Naive B cell (primary cell): ENCODE data around the gene LRP4. TPM values are rescaled to one million over a fixed set of nuclear protein-coding genes. Genes with fewer than 3 reads are reported as not detected.

Experiments
- ATAC-seq, 2 donors: fragments of 150-1000 bp; cut with Tn5 transposase; 2 replicates each; pipeline ENCODE4 v1.10.0; 2021; ENCODE audit warnings: low read depth in 2 of 2, mild to moderate bottlenecking in 2 of 2, moderate library complexity in 2 of 2
- DNase-seq: peaks from one replicate; pipeline ENCODE4 v3.0.0; 2022
- H3K27ac Mint-ChIP-seq, 6 donors: one replicate each; pipeline ENCODE4 v1.8.0; 2020 to 2022; ENCODE audit warnings: mild to moderate bottlenecking in 6 of 6, mixed read lengths in 6 of 6, moderate library complexity in 5 of 6, inconsistent platforms in 2 of 6
- H3K27me3 Mint-ChIP-seq, 3 donors: one replicate each; pipeline ENCODE4 v1.8.0; 2021 to 2022; ENCODE audit warnings: mixed read lengths in 3 of 3, mild to moderate bottlenecking in 1 of 3
- H3K36me3 Mint-ChIP-seq, 2 donors: one replicate each; pipeline ENCODE4 v1.8.0; 2020 to 2022; ENCODE audit warnings: mixed read lengths in 2 of 2, inconsistent platforms in 1 of 2, mild to moderate bottlenecking in 1 of 2
- H3K4me1 Mint-ChIP-seq, 3 donors: one replicate each; pipeline ENCODE4 v1.8.0; 2020 to 2022; ENCODE audit warnings: mixed read lengths in 3 of 3, inconsistent platforms in 1 of 3, mild to moderate bottlenecking in 1 of 3, moderate library complexity in 1 of 3
- H3K4me3 Mint-ChIP-seq, 8 donors: one replicate each; pipeline ENCODE4 v1.8.0; 2020 to 2022; ENCODE audit warnings: mild to moderate bottlenecking in 8 of 8, mixed read lengths in 8 of 8, moderate library complexity in 8 of 8, inconsistent platforms in 2 of 8
- H3K9me3 Mint-ChIP-seq, 7 donors: one replicate each; pipeline ENCODE4 v1.8.0; 2020 to 2022; ENCODE audit warnings: mixed read lengths in 7 of 7, mild to moderate bottlenecking in 5 of 7, inconsistent platforms in 2 of 7, moderate library complexity in 1 of 7
- polyA plus RNA-seq, 6 donors: library from polyadenylated mRNA; unstranded; fragments of 300-500 nt; fragmentation: Illumina TruSeq; gene quantifications; one replicate each; pipeline ENCODE4 v1.2.3, GENCODE V29; 2021; ENCODE audit warnings: low read depth in 6 of 6

LRP4 gene
- polyA plus RNA-seq, 6 donors from 2014 or later, result not detected

GRCh38 chr11:46914910-46915309 lies 3.4 kb downstream of the LRP4 start:
- peak overlapping the region in 2 of 8 donors; percentile 3 to 29 for H3K4me3 Mint-ChIP-seq
- H3K27me3 Mint-ChIP-seq, result peaks cover 54 to 82% (median 62%) of the 10 kb centered on the region in 3 donors
- H3K9me3 Mint-ChIP-seq, result no peaks in the 10 kb centered on the region
- no peak for ATAC-seq
- H3K36me3 Mint-ChIP-seq, result peaks cover 0 to 11% of the 10 kb centered on the region in 2 donors
- DNase-seq, result no peak
- peaks cover 22 to 29% (median 26%) of the 10 kb centered on the region in 3 donors for H3K4me1 Mint-ChIP-seq
- H3K27ac Mint-ChIP-seq, result no peak overlapping the region

GRCh38 chr11:46914363-46914762 lies 4.0 kb downstream of the LRP4 start:
- H3K36me3 Mint-ChIP-seq, result peaks cover 0 to 7% of the 10 kb centered on the region in 2 donors
- no peak overlapping the region for H3K27ac Mint-ChIP-seq
- no peak overlapping the region for H3K4me3 Mint-ChIP-seq
- H3K9me3 Mint-ChIP-seq, result no peaks in the 10 kb centered on the region
- ATAC-seq (no peak), DNase-seq (no peak)
- H3K4me1 Mint-ChIP-seq, result peaks cover 17 to 24% (median 21%) of the 10 kb centered on the region in 3 donors
- peaks cover 51 to 81% (median 57%) of the 10 kb centered on the region in 3 donors for H3K27me3 Mint-ChIP-seq

- peaks cover 9 to 16% (median 12%) of the 10 kb centered on the region in 3 donors for H3K4me1 Mint-ChIP-seq
- no peaks in the 10 kb centered on the region for H3K36me3 Mint-ChIP-seq
- DNase-seq (no peak), ATAC-seq (no peak)
- no peaks in the 10 kb centered on the region for H3K9me3 Mint-ChIP-seq
- H3K4me3 Mint-ChIP-seq, result no peak overlapping the region
- H3K27me3 Mint-ChIP-seq, result peaks cover 45 to 78% (median 55%) of the 10 kb centered on the region in 3 donors
- no peak overlapping the region for H3K27ac Mint-ChIP-seq
Observed at GRCh38 chr11:46913484-46913883, 4.9 kb downstream of the LRP4 start.

- Mint-ChIP-seq H3K27ac (peak overlapping the region in 1 of 6 donors; percentile 44), H3K36me3 (no peaks in the 10 kb centered on the region), H3K4me3 (no peak overlapping the region), H3K9me3 (no peaks in the 10 kb centered on the region), H3K27me3 (peaks cover 45 to 75% (median 55%) of the 10 kb centered on the region in 3 donors), H3K4me1 (peaks cover 9 to 13% (median 12%) of the 10 kb centered on the region in 3 donors)
- ATAC-seq (no peak), DNase-seq (no peak)
Observed at GRCh38 chr11:46912526-46913150, 5.7 kb downstream of the LRP4 start.

- no peak overlapping the region for H3K27ac Mint-ChIP-seq
- ATAC-seq (no peak), DNase-seq (no peak)
- H3K9me3 Mint-ChIP-seq, result no peaks in the 10 kb centered on the region
- H3K27me3 Mint-ChIP-seq, result peaks cover 16 to 26% (median 18%) of the 10 kb centered on the region in 3 donors
- no peaks in the 10 kb centered on the region for H3K4me1 Mint-ChIP-seq
- no peak overlapping the region for H3K4me3 Mint-ChIP-seq
- no peaks in the 10 kb centered on the region for H3K36me3 Mint-ChIP-seq
Observed at GRCh38 chr11:46907606-46908005, 10.7 kb downstream of the LRP4 start.

GRCh38 chr11:46906609-46907041 lies 11.7 kb downstream of the LRP4 start:
- peaks cover 14 to 18% (median 18%) of the 10 kb centered on the region in 3 donors for H3K27me3 Mint-ChIP-seq
- ATAC-seq (no peak), DNase-seq (no peak)
- H3K27ac Mint-ChIP-seq, result no peak overlapping the region
- no peaks in the 10 kb centered on the region for H3K36me3 Mint-ChIP-seq
- H3K4me1 Mint-ChIP-seq, result no peaks in the 10 kb centered on the region
- no peaks in the 10 kb centered on the region for H3K9me3 Mint-ChIP-seq
- H3K4me3 Mint-ChIP-seq, result no peak overlapping the region

- H3K9me3 Mint-ChIP-seq, result no peaks in the 10 kb centered on the region
- DNase-seq (no peak), ATAC-seq (no peak)
- no peaks in the 10 kb centered on the region for H3K4me1 Mint-ChIP-seq
- peaks cover 13 to 18% (median 14%) of the 10 kb centered on the region in 3 donors for H3K27me3 Mint-ChIP-seq
- H3K27ac Mint-ChIP-seq, result no peak overlapping the region
- H3K36me3 Mint-ChIP-seq, result no peaks in the 10 kb centered on the region
- no peak overlapping the region for H3K4me3 Mint-ChIP-seq
Observed at GRCh38 chr11:46905806-46906205, 12.5 kb downstream of the LRP4 start.

GRCh38 chr11:46903846-46904245 lies 14.5 kb downstream of the LRP4 start:
- no peak overlapping the region for H3K4me3 Mint-ChIP-seq
- ATAC-seq (no peak), DNase-seq (no peak)
- peaks cover 2 to 14% (median 10%) of the 10 kb centered on the region in 3 donors for H3K27me3 Mint-ChIP-seq
- H3K4me1 Mint-ChIP-seq, result no peaks in the 10 kb centered on the region
- H3K36me3 Mint-ChIP-seq, result no peaks in the 10 kb centered on the region
- H3K27ac Mint-ChIP-seq, result peak overlapping the region in 1 of 6 donors; percentile 51
- no peaks in the 10 kb centered on the region for H3K9me3 Mint-ChIP-seq

- ATAC-seq (no peak), DNase-seq (no peak)
- Mint-ChIP-seq H3K4me1 (no peaks in the 10 kb centered on the region), H3K9me3 (peaks cover 0 to 3% (median 0%) of the 10 kb centered on the region in 7 donors), H3K27me3 (peaks cover 0 to 14% (median 8%) of the 10 kb centered on the region in 3 donors), H3K27ac (no peak overlapping the region), H3K4me3 (no peak overlapping the region), H3K36me3 (no peaks in the 10 kb centered on the region)
Observed at GRCh38 chr11:46902694-46903093, 15.7 kb downstream of the LRP4 start.

- peaks cover 0 to 9% (median 8%) of the 10 kb centered on the region in 3 donors for H3K27me3 Mint-ChIP-seq
Observed at GRCh38 chr11:46901156-46901555, 17.2 kb downstream of the LRP4 start.

GRCh38 chr11:46900091-46900746 lies 18.1 kb downstream of the LRP4 start:
- no peak for ATAC-seq
- Mint-ChIP-seq H3K4me3 (no peak overlapping the region), H3K27ac (no peak overlapping the region), H3K27me3 (peaks cover 0 to 8% (median 4%) of the 10 kb centered on the region in 3 donors), H3K9me3 (peaks cover 0 to 3% (median 0%) of the 10 kb centered on the region in 7 donors), H3K4me1 (peaks cover 0 to 2% (median 0%) of the 10 kb centered on the region in 3 donors), H3K36me3 (no peaks in the 10 kb centered on the region)
- no peak for DNase-seq

More at GRCh38 chr11:46901156-46901555, 17.2 kb downstream of the LRP4 start:
- peaks cover 0 to 2% (median 0%) of the 10 kb centered on the region in 3 donors for H3K4me1 Mint-ChIP-seq
- H3K27ac Mint-ChIP-seq, result peak overlapping the region in 1 of 6 donors; percentile 44
- H3K9me3 Mint-ChIP-seq, result peaks cover 0 to 3% (median 0%) of the 10 kb centered on the region in 7 donors
- no peaks in the 10 kb centered on the region for H3K36me3 Mint-ChIP-seq
- no peak overlapping the region for H3K4me3 Mint-ChIP-seq
- no peak for DNase-seq
- ATAC-seq, result no peak

GRCh38 chr11:46899501-46900025 lies 18.8 kb downstream of the LRP4 start:
- H3K27ac Mint-ChIP-seq, result no peak overlapping the region
- DNase-seq (no peak), ATAC-seq (no peak)
- peaks cover 0 to 2% (median 0%) of the 10 kb centered on the region in 3 donors for H3K4me1 Mint-ChIP-seq
- H3K4me3 Mint-ChIP-seq, result no peak overlapping the region
- H3K9me3 Mint-ChIP-seq, result peaks cover 0 to 3% (median 0%) of the 10 kb centered on the region in 7 donors
- H3K36me3 Mint-ChIP-seq, result no peaks in the 10 kb centered on the region
- peaks cover 0 to 8% (median 4%) of the 10 kb centered on the region in 3 donors for H3K27me3 Mint-ChIP-seq

- DNase-seq, result no peak
- Mint-ChIP-seq H3K4me3 (no peak overlapping the region), H3K4me1 (peaks cover 0 to 2% (median 0%) of the 10 kb centered on the region in 3 donors), H3K36me3 (no peaks in the 10 kb centered on the region), H3K9me3 (peaks cover 0 to 3% (median 0%) of the 10 kb centered on the region in 7 donors), H3K27ac (no peak overlapping the region), H3K27me3 (no peaks in the 10 kb centered on the region)
- no peak for ATAC-seq
Observed at GRCh38 chr11:46898396-46899095, 19.8 kb downstream of the LRP4 start.
